Measurements from ENCODE around the gene FARS2. TPM values are rescaled to one million over a fixed set of nuclear protein-coding genes. Genes with fewer than 3 reads are reported as not detected.

FARS2 gene
- total RNA-seq, 2 experiments from 2014 or later: 15.7 to 18.5 TPM

DNA sequence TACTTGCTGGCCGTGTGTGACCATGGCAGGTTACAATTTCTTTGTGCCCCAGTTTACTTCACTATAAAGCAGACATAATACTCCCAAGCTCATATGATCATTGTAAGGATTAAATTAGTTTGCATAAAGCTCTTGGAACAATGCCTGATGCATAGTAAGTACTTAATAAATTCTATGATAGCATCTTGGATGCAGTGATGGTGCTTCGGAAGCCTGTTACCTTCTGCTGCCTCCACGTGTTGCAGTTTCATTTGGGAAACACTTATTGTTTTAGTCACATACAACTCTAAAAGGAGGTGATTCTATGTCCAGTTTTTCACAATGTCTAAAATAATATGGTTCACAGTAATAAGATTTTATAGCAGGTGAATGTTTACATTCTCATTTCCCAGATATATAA, 401.5 kb downstream of the FARS2 start:
- intact Hi-C loops (cut with micrococcal nuclease): no loop called here
- DNase-seq (no peak), ATAC-seq (no peak)
- ChIA-PET CTCF (interaction anchor here (1.6 kb wide), 1 partner anchor 191 kb away, joined by 7 read pairs; no protein-coding TSS in a partner anchor), POLR2A (interaction anchor here (0.5 to 1.2 kb wide), 3 partner anchors 12 to 33 kb away, joined by 3 read pairs; no protein-coding TSS in a partner anchor)
- H3K4me3 Mint-ChIP-seq: no peak overlapping the region
- no peaks in the 10 kb centered on the region for H3K27me3 Mint-ChIP-seq
- no peak overlapping the region for H3K27ac Mint-ChIP-seq
- TF ChIP-seq, protein P1, sequence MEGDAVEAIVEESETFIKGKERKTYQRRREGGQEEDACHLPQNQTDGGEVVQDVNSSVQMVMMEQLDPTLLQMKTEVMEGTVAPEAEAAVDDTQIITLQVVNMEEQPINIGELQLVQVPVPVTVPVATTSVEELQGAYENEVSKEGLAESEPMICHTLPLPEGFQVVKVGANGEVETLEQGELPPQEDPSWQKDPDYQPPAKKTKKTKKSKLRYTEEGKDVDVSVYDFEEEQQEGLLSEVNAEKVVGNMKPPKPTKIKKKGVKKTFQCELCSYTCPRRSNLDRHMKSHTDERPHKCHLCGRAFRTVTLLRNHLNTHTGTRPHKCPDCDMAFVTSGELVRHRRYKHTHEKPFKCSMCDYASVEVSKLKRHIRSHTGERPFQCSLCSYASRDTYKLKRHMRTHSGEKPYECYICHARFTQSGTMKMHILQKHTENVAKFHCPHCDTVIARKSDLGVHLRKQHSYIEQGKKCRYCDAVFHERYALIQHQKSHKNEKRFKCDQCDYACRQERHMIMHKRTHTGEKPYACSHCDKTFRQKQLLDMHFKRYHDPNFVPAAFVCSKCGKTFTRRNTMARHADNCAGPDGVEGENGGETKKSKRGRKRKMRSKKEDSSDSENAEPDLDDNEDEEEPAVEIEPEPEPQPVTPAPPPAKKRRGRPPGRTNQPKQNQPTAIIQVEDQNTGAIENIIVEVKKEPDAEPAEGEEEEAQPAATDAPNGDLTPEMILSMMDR (IDR thresholded peaks at IDR 0.05): no peak
- H3K36me3 Mint-ChIP-seq (ENCODE audit: low read depth): peaks cover 2% of the 10 kb centered on the region
- peaks cover 40% of the 10 kb centered on the region for H3K4me1 Mint-ChIP-seq (ENCODE audit: low read depth)
- H3K9me3 Mint-ChIP-seq: no peaks in the 10 kb centered on the region

DNA sequence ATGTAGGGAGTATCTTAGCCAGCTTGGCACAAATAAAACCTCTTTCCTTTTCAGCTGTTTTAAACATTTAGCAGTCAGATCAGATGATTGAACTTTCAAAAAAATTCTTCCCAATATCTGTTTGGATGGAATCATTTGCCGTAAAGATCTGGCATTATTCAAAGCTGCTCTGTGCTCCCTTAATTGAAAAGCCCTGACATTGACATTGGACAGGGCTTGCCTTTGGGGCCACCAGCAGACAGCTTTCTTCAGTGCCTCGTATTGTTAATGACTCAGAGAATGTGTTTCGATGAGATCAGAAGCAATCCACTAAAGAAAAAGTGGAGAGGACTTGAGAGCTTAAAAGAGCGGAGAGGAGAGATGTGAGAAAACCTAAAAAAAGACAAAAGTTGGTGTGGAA, 401.9 kb downstream of the FARS2 start:
- no peak for ATAC-seq
- no peaks in the 10 kb centered on the region for H3K36me3 Mint-ChIP-seq (ENCODE audit: low read depth)
- no peak for DNase-seq
- ChIA-PET POLR2A (interaction anchor here (0.9 to 1.2 kb wide), 2 partner anchors 12 to 16 kb away, joined by 3 read pairs; no protein-coding TSS in a partner anchor), CTCF (interaction anchor here (1.0 to 1.6 kb wide), 2 partner anchors 12 to 192 kb away, joined by 3 to 7 read pairs; no protein-coding TSS in a partner anchor)
- peaks cover 45% of the 10 kb centered on the region for H3K4me1 Mint-ChIP-seq (ENCODE audit: low read depth)
- no peak overlapping the region for H3K27ac Mint-ChIP-seq
- intact Hi-C loops (cut with micrococcal nuclease): no loop called here
- H3K27me3 Mint-ChIP-seq: no peaks in the 10 kb centered on the region
- no peaks in the 10 kb centered on the region for H3K9me3 Mint-ChIP-seq
- TF ChIP-seq, protein P1 (IDR thresholded peaks at IDR 0.05): no peak
- H3K4me3 Mint-ChIP-seq: no peak overlapping the region

DNA sequence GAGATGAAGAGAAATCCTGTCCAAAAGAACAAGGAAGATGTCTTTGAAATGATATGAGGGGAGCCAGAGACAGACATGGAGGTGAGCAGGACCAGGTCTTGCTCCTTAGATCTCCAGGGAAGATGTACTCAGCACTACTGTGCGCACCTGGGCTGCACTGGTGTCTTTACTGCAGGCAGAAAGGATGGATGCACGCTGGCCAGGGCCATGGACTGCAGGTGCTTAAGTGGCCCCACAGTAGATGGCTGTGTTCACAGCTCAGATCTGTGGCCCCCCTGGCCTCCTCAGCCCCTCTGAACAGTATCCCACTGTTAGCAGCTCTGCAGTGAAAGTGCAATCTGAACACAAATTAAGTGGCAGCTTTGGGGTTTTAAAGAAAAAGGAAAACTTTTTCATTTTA, 402.4 kb downstream of the FARS2 start:
- TF ChIP-seq, protein P1 (IDR thresholded peaks at IDR 0.05): no peak
- H3K4me1 Mint-ChIP-seq (ENCODE audit: low read depth): peaks cover 47% of the 10 kb centered on the region
- no peak overlapping the region for H3K4me3 Mint-ChIP-seq
- H3K27me3 Mint-ChIP-seq: no peaks in the 10 kb centered on the region
- no peaks in the 10 kb centered on the region for H3K36me3 Mint-ChIP-seq (ENCODE audit: low read depth)
- no peak for ATAC-seq
- intact Hi-C loops (cut with micrococcal nuclease): no loop called here
- no peaks in the 10 kb centered on the region for H3K9me3 Mint-ChIP-seq
- POLR2A ChIA-PET: interaction anchor here (0.9 to 1.2 kb wide), 2 partner anchors 13 to 15 kb away, joined by 3 read pairs; no protein-coding TSS in a partner anchor
- no peak for DNase-seq
- CTCF ChIA-PET: interaction anchor here (1.0 to 1.6 kb wide), 3 partner anchors 13 to 193 kb away, joined by 3 to 7 read pairs (median 5); no protein-coding TSS in a partner anchor
- H3K27ac Mint-ChIP-seq: no peak overlapping the region

DNA sequence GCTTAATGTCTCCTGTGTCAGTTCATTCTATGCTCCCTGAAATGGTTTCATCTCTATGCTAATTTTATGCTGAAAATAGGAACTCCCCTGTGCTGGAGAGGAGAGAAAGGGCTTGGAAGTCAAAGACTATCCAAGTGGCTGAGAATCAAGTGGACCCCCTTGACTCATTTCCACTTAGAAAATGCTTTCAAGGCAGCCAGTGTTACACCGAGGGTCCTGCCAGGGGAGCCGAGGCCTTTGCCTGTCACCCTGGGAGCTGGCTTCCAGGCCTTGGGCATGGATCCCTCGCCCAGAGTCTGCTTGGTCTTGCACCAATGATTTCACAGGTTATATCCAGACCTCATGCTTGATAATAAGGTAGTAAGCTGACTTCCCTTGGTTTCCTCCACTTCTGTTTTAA, 402.8 kb downstream of the FARS2 start:
- POLR2A ChIA-PET: interaction anchor here (1.2 kb wide), 1 partner anchor 13 kb away, joined by 3 read pairs; no protein-coding TSS in a partner anchor
- H3K27me3 Mint-ChIP-seq: no peaks in the 10 kb centered on the region
- no peak overlapping the region for H3K27ac Mint-ChIP-seq
- H3K9me3 Mint-ChIP-seq: no peaks in the 10 kb centered on the region
- CTCF ChIA-PET: interaction anchor here (1.0 to 1.5 kb wide), 2 partner anchors 13 to 193 kb away, joined by 3 to 5 read pairs; no protein-coding TSS in a partner anchor
- peaks cover 47% of the 10 kb centered on the region for H3K4me1 Mint-ChIP-seq (ENCODE audit: low read depth)
- ATAC-seq (no peak), DNase-seq (no peak)
- H3K4me3 Mint-ChIP-seq: no peak overlapping the region
- intact Hi-C loops (cut with micrococcal nuclease): no loop called here
- no peaks in the 10 kb centered on the region for H3K36me3 Mint-ChIP-seq (ENCODE audit: low read depth)
- TF ChIP-seq, protein P1 (IDR thresholded peaks at IDR 0.05): no peak

DNA sequence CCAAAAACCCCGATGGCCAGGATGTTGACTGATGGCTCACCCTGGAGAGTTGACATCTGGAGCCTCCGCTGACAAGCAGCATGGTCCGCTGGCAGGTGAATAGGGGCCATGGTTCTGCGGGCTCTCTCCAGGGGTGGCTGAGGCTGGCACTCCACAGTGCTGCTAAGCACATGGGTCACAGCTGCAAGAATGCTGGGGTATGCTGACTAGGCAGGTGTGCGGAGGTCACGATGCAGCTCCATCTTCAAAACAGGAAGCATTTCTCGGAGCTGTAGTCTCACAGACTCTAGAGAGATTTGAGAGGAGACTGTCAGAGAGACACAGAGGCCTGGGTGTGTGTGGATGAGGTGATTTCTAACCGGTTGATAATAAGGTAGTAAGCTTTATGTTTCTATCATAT, 403.9 kb downstream of the FARS2 start:
- H3K27me3 Mint-ChIP-seq: no peaks in the 10 kb centered on the region
- H3K36me3 Mint-ChIP-seq (ENCODE audit: low read depth): no peaks in the 10 kb centered on the region
- TF ChIP-seq, protein P1 (IDR thresholded peaks at IDR 0.05): no peak
- H3K27ac Mint-ChIP-seq: peak overlapping the region; percentile 82
- intact Hi-C loops (cut with micrococcal nuclease): no loop called here
- peak; percentile 36 for DNase-seq
- no peaks in the 10 kb centered on the region for H3K9me3 Mint-ChIP-seq
- H3K4me1 Mint-ChIP-seq (ENCODE audit: low read depth): peaks cover 55% of the 10 kb centered on the region
- ATAC-seq: peak; percentile 81
- POLR2A ChIA-PET: interaction anchor here (0.6 to 1.1 kb wide), 3 partner anchors 18 to 146 kb away, joined by 3 read pairs; no protein-coding TSS in a partner anchor
- H3K4me3 Mint-ChIP-seq: peak overlapping the region; percentile 11
- CTCF ChIA-PET: interaction anchor here (1.5 kb wide), 1 partner anchor 194 kb away, joined by 5 read pairs; no protein-coding TSS in a partner anchor

Data from activated CD8-positive, alpha-beta T cell treated with anti-CD3 and anti-CD28 coated beads for 36 hours (primary cell).